ENCODE measurements around the gene DNAL4.
"Not testable (repeated sequence)": the region's sequence is repeated elsewhere in the genome, so short reads cannot be mapped to it uniquely, and the experiment has no call there.

The DNAL4 gene

GRCh38 chr22:38827510-38827909, 33.6 kb upstream of the DNAL4 start:
- no peak for DNase-seq (ENCODE audit: low spot score)

GRCh38 chr22:38826801-38827200, 32.9 kb upstream of the DNAL4 start:
- no peak for DNase-seq (ENCODE audit: low spot score)

DNA sequence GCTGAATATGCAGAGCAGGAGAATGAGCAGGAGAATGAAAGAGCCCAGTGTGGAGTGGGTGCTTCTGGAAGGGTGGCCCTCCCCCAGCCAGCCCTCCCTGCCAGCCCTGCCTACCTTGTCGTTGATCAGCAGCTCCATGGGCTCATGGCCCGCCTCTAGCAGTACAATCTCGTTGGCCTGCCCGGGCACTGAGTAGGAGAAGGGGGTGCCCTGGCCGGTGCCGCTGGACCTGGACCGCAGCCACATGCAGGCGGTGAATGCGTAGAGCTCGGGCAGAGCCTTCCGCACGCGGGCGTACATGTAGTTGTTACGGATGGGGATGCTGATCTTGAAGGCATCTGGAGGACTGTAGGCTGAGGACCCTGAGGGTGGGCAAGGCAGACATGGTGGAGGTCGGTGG, 32.4 kb upstream of the DNAL4 start:
- no peak for DNase-seq (ENCODE audit: low spot score)

- peak; percentile 48 for DNase-seq (ENCODE audit: low spot score)
Measured at GRCh38 chr22:38824585-38824984, 30.6 kb upstream of the DNAL4 start.

DNA sequence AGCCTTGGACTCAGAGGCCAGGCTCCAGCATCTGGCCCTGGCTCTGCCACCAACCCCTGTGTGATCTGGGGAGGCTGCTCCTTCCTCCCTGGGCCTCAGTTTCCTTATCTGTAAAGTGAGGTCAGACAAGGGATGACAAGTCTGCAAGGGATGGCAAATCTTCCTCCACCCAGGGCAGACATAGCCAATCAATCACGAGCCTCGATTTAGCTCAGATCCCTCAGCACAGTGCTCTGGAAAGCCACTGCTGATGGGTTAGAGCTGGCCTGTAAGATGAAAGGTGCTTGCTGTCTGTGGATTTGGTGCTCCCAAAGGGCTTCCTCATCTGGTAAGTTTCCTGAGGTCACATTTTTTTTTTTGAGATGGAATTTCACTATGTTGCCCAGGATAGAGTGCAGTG, 29.7 kb upstream of the DNAL4 start:
- no peak for DNase-seq (ENCODE audit: low spot score)

DNA sequence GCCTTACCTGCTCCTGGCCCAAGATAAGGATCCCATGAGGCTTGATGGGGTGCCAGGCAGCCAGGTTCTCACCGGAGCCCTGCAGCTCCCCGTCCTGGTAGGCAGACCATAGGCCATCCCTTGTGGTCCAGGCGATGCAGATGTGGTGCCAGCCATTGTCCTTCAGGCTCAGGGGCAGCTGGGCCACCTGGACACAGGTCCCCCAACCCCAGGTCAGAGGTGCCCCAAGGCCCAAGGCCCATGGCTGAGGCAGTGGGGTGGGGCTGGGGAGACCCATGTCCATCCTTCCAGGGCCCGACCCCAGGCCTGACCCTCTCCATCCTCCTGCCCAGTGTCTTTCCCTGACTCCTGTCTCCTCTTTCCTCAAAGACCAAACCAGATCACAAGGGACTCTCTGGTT, 29.1 kb upstream of the DNAL4 start:
- no peak for DNase-seq (ENCODE audit: low spot score)

DNA sequence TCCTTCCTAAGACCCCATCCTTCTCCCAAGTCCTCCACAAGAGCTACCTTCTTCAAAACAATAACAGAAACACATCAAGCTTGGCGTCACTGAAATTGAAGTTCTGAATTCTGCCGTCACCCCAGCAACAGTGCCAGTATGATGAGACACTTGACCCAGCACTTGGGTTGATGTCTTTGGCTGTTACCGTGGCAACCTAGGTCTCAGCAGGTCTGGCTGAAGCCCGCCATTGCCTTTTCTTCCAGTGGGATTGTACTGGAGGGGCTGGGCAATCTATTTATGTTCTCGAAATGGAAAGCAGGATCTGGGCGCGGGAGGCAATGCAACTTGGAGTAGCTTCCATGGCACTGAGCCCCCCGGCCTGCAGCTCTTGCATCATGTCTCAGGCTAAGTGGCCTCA, 26.1 kb upstream of the DNAL4 start:
- no peak for DNase-seq (ENCODE audit: low spot score)

GRCh38 chr22:38819387-38819940, 25.5 kb upstream of the DNAL4 start:
- no peak for DNase-seq (ENCODE audit: low spot score)

DNA sequence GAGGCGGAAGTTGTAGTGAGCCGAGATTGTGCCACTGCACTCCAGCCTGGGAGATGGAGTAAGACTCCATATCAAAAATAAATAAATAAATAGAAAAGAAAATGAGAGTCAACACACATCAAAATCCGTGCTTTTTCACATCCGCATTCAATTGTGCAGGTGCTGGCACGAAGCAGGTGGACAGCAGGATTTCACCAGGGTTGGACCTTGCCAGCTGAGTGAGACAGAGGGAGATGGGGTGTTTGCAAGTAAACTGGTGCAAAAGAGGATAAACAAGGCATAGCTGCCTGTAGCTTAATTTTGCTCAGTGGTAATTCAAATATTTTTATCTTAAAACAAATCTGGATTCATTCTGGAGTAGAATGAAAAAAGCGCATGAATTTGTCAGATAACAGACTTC, 23.3 kb upstream of the DNAL4 start:
- DNase-seq (ENCODE audit: low spot score) = no peak

DNA sequence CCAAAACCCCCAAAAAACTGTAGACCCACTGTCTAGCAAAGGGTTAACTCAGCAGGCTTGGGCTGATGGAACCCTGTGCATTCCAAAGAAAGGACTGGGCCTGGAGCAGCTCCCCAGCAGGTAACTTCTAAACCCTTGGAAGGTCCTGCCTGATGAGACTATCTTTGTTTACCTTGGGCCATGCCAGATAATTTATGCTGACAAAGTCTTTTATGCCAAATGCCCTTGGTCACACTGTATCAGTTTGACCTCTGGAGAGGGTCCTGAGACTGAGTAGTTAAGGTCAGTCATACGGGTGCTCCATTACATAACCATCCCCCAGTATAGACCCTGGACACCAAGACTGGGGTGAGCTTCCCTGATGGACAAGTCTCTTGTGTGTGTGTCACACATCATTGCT, 21.9 kb upstream of the DNAL4 start:
- no peak for DNase-seq (ENCODE audit: low spot score)

DNA sequence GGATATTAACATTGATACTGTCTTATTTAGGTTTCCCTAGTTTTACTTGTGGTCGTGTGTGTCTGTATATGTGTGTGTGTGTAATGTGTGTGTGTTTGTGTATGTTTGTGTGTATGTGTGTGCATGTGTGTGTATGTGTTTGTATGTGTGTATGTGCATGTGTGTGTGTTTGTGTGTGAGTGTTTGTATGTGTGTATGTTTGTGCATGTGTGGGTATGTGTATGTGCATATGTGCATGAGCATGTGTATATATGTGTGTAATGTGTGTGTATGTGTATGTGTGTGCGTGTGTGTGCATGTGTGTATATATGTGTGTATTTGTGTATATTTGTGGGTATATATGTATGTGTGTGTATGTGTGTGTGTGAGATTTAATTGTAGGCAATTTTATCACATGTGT, 17.3 kb upstream of the DNAL4 start:
- DNase-seq (ENCODE audit: low spot score) = no peak

DNA sequence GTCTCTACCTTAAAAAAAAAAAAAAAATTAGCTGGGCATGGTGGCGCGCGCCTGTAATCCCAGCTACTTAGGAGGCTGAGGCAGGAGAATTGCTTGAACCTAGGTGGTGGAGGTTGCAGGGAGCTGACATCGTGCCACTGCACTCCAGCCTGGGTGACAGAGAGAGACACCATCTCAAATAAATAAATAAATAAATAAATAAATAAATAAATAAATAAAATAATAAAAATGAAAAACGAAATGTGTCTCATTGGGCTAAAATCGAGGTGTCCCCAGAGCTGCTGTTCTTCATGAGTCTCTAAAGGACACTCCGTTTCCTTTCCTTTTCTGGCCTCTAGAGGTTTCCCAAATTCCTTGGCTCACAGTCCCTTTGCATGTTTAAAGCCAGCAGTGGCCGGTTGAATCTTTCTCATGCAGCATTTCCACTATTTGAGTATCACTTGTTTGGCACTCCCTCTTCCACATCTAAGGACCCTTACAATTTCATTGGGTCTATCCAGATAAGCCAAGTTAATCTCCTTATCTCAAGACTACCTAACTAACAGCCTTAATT, 11.2 kb upstream of the DNAL4 start:
- DNase-seq (ENCODE audit: low spot score) = not testable (repeated sequence)

DNA sequence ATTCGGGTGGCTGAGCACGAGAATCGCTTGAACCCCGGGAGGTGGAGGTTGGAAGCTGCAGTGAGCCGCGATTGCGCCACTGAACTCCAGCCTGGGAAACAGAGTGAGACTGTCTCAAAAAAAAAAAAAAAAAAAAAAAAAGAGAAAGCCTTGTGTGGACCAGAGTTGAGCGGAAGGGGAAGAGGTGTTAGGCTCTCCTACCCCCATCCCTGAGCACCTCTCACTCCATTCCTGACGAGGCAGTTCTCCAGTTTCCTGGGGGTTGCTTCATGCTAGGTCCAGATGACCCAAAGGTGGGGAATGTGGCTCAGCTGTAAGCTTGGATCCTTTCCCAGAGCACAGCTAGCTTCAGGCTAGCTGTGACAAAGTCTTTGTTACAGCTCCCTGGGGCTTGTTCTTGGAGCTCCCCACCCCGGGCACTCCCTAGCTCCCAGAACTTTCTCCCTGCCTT, 8.8 kb upstream of the DNAL4 start:
- peak; percentile 82 for DNase-seq (ENCODE audit: low spot score)

DNA sequence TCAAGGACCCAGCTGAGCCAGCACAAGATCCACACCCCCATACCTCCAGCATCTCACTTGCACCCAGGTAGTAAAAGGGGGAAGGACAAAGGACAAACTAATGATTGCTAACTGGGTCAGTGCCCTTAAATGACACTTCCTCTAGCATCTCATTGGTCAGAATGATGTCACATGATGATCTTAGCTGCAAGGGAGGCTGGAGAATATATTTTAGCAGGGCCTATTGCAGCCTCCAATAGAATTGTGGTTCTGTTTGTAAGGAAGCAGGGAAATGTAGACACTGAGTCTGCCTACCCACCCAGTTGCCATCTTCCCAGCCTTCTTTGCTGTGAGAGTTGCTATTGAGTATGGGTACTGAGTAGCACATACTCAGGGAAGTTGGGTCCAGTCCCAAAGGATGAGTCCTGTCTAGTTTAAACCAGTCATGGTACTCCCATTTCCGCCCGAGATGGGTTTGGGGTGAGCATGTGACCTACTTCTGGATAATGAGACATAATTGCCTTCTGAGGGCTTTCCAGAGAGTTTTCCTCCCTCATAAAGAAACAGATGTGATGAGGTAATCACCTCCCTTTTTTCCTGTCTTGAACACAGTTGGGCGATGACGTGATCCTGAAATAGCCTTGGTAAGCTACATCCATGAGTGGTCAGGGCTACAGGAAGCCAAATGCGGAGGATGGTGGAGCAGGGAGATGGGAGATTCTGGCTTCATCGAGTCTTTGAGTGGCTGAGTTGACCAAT, 5.5 kb upstream of the DNAL4 start:
- DNase-seq (ENCODE audit: low spot score) = no peak

GRCh38 chr22:38798496-38798895, 4.6 kb upstream of the DNAL4 start:
- DNase-seq (ENCODE audit: low spot score) = no peak

DNA sequence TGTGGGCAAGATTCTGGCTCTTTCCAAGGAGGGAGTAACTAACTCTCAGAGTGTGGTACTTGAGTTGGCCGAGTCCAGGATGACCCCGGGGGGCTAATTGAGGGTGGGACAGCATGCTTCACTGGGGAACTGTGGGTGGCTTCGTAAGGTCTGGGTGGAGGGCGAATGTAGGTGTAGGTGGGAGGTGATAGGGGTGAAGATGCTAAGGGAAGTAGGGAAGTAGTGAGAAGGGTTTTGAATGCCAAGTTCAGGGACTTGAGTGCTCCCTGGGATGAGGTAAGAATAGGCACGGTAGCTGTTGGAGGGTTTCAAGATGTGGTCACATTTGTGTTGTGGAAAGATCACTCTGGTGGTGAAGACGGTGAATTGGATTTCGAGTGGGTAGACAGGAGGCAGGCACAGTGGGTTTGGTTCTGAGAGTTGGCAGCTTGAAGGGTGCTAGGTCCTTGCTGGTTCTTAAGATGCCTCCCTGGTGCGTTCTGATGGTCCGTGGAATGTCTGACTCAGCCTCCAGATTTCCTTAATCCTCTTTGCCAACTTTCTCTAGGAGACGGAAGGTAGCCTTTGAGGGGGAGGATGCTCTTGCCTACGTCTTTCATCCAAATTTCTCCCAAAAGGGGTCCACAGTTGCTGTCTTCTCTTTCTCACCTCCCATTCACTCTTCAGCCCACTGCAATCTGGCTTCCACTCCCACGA, 2.5 kb upstream of the DNAL4 start:
- DNase-seq (ENCODE audit: low spot score) = no peak

GRCh38 chr22:38795569-38795968, 1.6 kb upstream of the DNAL4 start:
- DNase-seq (ENCODE audit: low spot score) = no peak

- no peak for DNase-seq (ENCODE audit: low spot score)
Measured at GRCh38 chr22:38793317-38793716, 626 bp downstream of the DNAL4 start.

DNA sequence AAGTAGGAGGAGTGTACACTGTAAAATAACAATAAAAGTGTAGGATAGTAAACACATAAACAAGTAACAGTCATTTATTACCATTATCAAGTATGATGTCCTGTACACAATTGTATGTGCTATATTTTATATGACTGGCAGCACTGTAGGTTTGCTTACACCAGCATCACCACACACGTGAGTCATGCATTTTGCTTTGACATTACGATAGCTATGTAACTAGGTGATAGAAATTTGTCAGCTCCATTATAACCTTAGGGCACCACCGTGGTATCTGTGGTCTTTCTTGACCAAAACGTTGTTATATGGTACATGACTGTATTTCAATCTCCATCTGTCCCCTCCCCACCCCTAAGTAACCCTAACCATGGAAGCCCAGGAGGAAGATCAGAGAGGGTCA, 1.1 kb downstream of the DNAL4 start:
- DNase-seq (ENCODE audit: low spot score) = no peak

- DNase-seq (ENCODE audit: low spot score) = no peak
Measured at GRCh38 chr22:38789606-38790005, 4.3 kb downstream of the DNAL4 start.

- DNase-seq (ENCODE audit: low spot score) = no peak
Measured at GRCh38 chr22:38788846-38789245, 5.1 kb downstream of the DNAL4 start.

GRCh38 chr22:38788021-38788816, 5.7 kb downstream of the DNAL4 start:
- no peak for DNase-seq (ENCODE audit: low spot score)
